GM19372 (cell line): ENCODE measurements around the gene ASMTL.
"Not testable (repeated sequence)": the region's sequence is repeated elsewhere in the genome, so short reads cannot be mapped to it uniquely, and the experiment has no call there.

Source experiments
- ATAC-seq: cut with Tn5 transposase; IDR thresholded peaks from one replicate; pipeline ENCODE4 v1.9.1; 2021; ENCODE audit warnings: mild to moderate bottlenecking, low read depth, moderate library complexity; ENCODE audit not compliant: unreplicated experiment

Gene ASMTL

GRCh38 chrX:1462110-1462509, 9.4 kb upstream of the ASMTL start:
- no peak for ATAC-seq

GRCh38 chrX:1455948-1456280, 3.2 kb upstream of the ASMTL start:
- no peak for ATAC-seq

GRCh38 chrX:1453951-1454785, 1.5 kb upstream of the ASMTL start:
- no peak for ATAC-seq

- ATAC-seq = peak; percentile 7
Measured at GRCh38 chrX:1453395-1453783, 680 bp upstream of the ASMTL start.

GRCh38 chrX:1451661-1452515, 821 bp downstream of the ASMTL start:
- ATAC-seq = no peak

- no peak for ATAC-seq
Measured at GRCh38 chrX:1451251-1451660, 1.5 kb downstream of the ASMTL start.

- no peak for ATAC-seq
Measured at GRCh38 chrX:1450361-1451161, 2.1 kb downstream of the ASMTL start.

- no peak for ATAC-seq
Measured at GRCh38 chrX:1449823-1450149, 2.9 kb downstream of the ASMTL start.

- no peak for ATAC-seq
Measured at GRCh38 chrX:1449036-1449822, 3.5 kb downstream of the ASMTL start.

GRCh38 chrX:1448573-1449001, 4.1 kb downstream of the ASMTL start:
- not testable (repeated sequence) for ATAC-seq

GRCh38 chrX:1447969-1448572, 4.6 kb downstream of the ASMTL start:
- not testable (repeated sequence) for ATAC-seq

- ATAC-seq = not testable (repeated sequence)
Measured at GRCh38 chrX:1446984-1447968, 5.4 kb downstream of the ASMTL start.

- no peak for ATAC-seq
Measured at GRCh38 chrX:1444561-1445500, 7.9 kb downstream of the ASMTL start.

GRCh38 chrX:1443496-1444075, 9.1 kb downstream of the ASMTL start:
- no peak for ATAC-seq

- ATAC-seq = no peak
Measured at GRCh38 chrX:1442724-1443367, 9.9 kb downstream of the ASMTL start.

GRCh38 chrX:1442016-1442665, 10.6 kb downstream of the ASMTL start:
- ATAC-seq = no peak
